Left ventricle myocardium superior (tissue), 1 donor: ENCODE data around the gene SUMO1. TPM values are rescaled to one million over a fixed set of nuclear protein-coding genes. Genes with fewer than 3 reads are reported as not detected.
"Not testable (repeated sequence)": the region's sequence is repeated elsewhere in the genome, so short reads cannot be mapped to it uniquely, and the experiment has no call there.

Source experiments
- ATAC-seq: fragments of 200-7000 bp; cut with Tn5 transposase; one replicate; pipeline ENCODE4 v1.9.1; 2020; ENCODE audit warnings: mild to moderate bottlenecking, moderate library complexity
- DNase-seq: peaks from one replicate; pipeline ENCODE4 v3.0.0-alpha.2; 2020
- intact Hi-C: fragments of 100-400 bp; cut with micrococcal nuclease; formaldehyde crosslinking; loops from one replicate; pipeline ENCODE4 v1.11.0; 2022
- long read RNA-seq: library from polyadenylated mRNA; unstranded; transcript quantifications from one replicate; pipeline ENCODE4 v2.0.0, GENCODE V29; 2021
- total RNA-seq: library from RNA; stranded (reverse); fragmentation: NEBNext Ultra II Directional; extraction: Animal tissue kit (Norgen Biotek cat#: 25700); gene quantifications from one replicate; pipeline ENCODE4 v1.2.1, GENCODE V29; 2021
- donor health status: DM: no; HTN: yes; CAD: no; lungs with severe emphysema.

The SUMO1 gene
- 69.1 TPM for total RNA-seq
- long read RNA-seq, transcript SUMO1-203 (5 exons, 1,536 nt): major isoform, 85 of 102 reads
- long read RNA-seq, partial matches to known transcripts: 0 of 102 reads
- long read RNA-seq, other reads (novel, unspliced or antisense): 10 of 102 reads

- DNase-seq: peak; percentile 92
- peak; percentile 98 for ATAC-seq
- intact Hi-C loops: no loop called here
These were observed at the start of gene SUMO1 for GRCh38 chr2:202238234-202239197. Gene SUMO1, minus strand, starts transcription at chr2:202238597. Its CDS starts 146 bp downstream, at chr2:202238451.

- ATAC-seq (no peak), DNase-seq (no peak)
- intact Hi-C loops: no loop called here
These were observed 48.2 kb upstream of the SUMO1 start for GRCh38 chr2:202286595-202286994.

- intact Hi-C loops: no loop called here
- peak; percentile 72 for ATAC-seq
These were observed 40.5 kb upstream of the SUMO1 start for GRCh38 chr2:202278944-202279343.

GRCh38 chr2:202278036-202278760, 39.8 kb upstream of the SUMO1 start:
- DNase-seq: no peak
- no peak for ATAC-seq
- intact Hi-C loops: no loop called here

More at GRCh38 chr2:202278944-202279343, 40.5 kb upstream of the SUMO1 start:
- no peak for DNase-seq

GRCh38 chr2:202276078-202276720, 37.8 kb upstream of the SUMO1 start:
- intact Hi-C loops, DNase-seq, ATAC-seq: not testable (repeated sequence)

GRCh38 chr2:202270487-202270886, 32.1 kb upstream of the SUMO1 start:
- no peak for DNase-seq
- intact Hi-C loops: no loop called here
- no peak for ATAC-seq

DNA sequence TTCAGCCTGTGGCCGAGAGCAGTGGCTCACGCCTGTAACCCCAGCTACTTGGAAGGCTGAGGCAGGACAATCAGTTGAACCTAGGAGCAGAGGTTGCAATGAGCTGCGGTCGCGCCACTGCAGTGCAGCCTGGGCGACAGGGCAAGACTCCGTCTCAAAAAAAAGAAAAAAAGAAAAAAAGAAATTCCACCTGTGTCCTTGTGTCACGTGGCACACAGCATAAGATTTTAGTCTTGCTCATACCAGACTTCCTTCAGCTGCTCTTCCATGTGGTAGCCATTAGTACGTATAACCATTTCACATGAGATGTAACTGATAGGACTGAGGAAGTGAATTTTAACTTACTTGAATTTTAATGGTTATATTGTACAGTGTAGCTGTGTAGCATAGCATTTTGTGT, 31.2 kb upstream of the SUMO1 start:
- intact Hi-C loops: no loop called here
- ATAC-seq: no peak
- no peak for DNase-seq

DNA sequence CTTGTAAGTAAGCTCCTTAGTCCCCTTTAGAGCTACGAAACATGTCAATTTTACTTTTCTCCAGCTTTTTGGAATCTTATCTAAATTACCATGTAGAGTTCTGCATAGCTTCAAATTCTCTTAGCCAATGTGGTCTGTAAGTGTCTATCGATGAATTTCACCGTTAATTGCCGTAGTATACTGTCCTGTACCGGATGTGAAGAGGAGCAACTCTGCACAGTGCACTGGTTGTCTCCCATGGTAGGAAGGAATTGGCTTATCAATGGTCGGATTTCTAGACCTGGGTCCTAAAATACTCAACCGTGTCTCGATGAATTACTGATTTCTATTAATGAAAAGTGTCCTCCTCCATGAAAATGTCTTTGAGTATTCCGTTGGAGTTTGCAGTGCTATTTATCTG, 29.1 kb upstream of the SUMO1 start:
- intact Hi-C loops: no loop called here

DNA sequence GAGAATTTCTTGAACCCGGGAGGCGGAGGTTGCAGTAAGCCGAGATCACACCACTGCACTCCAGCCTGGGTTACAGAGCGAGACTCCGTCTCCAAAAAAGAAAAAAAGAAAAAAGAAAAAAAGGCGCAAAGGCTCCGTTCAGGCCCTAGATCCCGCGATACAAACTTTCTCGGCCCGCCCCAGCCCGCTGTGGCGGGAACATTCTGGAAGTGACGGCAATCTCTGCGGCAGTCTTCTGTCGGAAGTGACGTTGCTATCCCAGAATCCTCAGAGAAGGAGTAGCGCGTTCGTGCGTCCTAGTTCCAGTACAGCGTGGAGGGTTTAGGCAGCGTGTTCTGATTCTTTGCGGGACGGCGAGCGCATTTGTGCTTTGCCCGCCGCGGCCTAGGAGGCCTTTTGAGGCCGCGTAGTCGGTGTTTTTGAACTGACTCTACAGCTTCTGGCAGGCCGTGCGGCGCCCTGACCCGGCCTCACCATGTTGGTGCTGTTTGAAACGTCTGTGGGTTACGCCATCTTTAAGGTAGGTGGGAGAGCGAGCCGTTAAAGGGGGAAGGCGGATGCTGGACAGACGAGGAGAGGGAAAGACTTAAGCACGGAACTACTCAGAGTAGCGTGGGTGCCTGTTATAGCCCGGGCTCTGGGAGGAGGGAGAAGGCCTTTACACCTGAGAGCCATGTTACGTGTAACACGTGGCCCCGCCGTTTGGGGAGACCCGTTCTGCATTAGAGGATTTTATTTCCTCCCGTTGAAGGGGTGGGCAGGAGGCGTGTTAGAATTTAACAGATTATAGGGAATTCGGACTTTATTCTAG, 27.3 kb upstream of the SUMO1 start, which contains the start of gene NOP58:
Gene NOP58, plus strand, starts transcription at position 297 of the 811 bp plus-strand sequence. Its CDS starts 179 bp downstream, at position 476.
- peak; percentile 90 for DNase-seq
- peak; percentile 99 for ATAC-seq
- intact Hi-C loops: no loop called here

More for the DNA sequence above, 29.1 kb upstream of the SUMO1 start:
- no peak for ATAC-seq
- no peak for DNase-seq

- no peak for ATAC-seq
- intact Hi-C loops: no loop called here
- DNase-seq: no peak
These were observed 23.1 kb upstream of the SUMO1 start for GRCh38 chr2:202261531-202261930.

GRCh38 chr2:202251494-202251893, 13.1 kb upstream of the SUMO1 start:
- ATAC-seq (peak; percentile 48), DNase-seq (no peak)
- intact Hi-C loops: no loop called here

GRCh38 chr2:202249521-202250253, 11.3 kb upstream of the SUMO1 start:
- DNase-seq: no peak
- intact Hi-C loops: no loop called here
- ATAC-seq: no peak

- intact Hi-C loops, ATAC-seq, DNase-seq: not testable (repeated sequence)
These were observed 9.3 kb upstream of the SUMO1 start for GRCh38 chr2:202247710-202248109.

DNA sequence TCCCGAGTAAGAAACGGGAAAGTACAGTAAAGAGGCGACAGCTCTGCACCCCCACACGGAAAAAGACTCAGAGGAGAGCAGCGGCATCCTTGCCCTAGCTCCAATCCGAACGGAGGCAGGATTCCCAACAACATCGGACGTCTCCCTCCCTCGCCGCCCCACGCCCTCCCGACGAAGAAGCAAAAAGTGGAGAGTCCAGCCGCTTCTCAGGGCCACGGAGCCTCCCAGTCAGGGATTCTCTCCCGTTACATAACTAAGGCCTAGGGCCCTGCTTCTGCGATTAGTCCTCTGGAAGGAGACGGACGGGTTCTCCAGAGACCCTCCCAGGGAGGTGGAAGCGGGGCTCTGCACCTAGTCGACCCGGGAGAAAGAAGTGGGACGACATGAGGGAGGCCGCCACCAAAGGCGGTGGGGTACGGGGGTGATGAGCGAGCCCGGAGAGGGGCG, 587 bp downstream of the SUMO1 start:
- intact Hi-C loops: no loop called here
- DNase-seq: no peak
- ATAC-seq: peak; percentile 53

- no peak for DNase-seq
- ATAC-seq: peak; percentile 24
- intact Hi-C loops: no loop called here
These were observed 16.5 kb downstream of the SUMO1 start for GRCh38 chr2:202221873-202222272.

- intact Hi-C loops: no loop called here
- DNase-seq: no peak
- no peak for ATAC-seq
These were observed 23.2 kb downstream of the SUMO1 start for GRCh38 chr2:202215179-202215578.

DNA sequence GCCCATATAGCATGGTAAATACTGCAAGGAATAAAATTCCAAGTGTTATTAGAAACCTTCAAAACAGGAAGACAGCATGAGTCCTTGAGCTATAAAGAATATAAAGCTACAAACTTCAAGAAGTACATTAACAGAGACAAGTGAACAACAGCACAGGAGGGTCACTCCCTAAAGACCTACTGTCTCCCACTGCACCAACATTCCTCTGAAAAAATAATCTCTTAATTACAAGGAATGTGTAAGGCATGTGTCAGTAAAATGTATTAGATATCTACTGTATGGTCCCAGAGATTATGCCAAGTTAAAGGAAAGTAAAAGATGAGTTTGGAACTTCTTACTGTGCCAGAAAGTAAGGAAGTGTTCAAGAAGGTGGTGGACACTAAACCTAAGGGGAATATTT, 29.9 kb downstream of the SUMO1 start:
- intact Hi-C loops: no loop called here
- no peak for ATAC-seq
- no peak for DNase-seq

GRCh38 chr2:202204855-202205254, 33.5 kb downstream of the SUMO1 start:
- no peak for ATAC-seq
- DNase-seq: no peak
- intact Hi-C loops: no loop called here
